Measurements from ENCODE around the gene IMPA2.

DNA sequence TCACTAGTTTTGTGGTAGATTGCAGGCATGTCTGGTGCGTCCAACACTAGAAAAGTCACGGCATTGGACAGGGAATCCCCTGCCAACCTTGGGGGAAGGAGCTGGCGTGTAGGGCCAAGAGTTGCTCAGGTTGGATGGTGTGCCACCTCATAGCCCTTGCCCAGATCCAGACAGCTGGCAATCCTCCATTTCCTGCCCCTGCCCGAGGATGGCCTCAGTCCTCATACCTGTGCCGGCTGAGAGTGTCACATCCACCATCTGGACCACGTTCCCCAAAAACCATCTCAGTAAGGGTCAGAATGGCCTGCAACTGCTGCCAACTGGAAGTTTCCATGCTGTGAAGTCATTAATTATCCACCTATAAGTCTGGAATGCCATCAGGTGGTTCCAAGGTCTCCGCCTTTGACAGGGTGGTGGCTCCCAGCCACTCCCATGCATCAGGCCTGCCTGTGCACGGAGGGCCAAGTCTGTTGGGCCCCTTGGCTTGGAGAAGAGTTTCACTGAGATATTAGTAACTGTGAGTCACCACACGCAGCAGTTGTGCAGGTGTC is 55.0 kb downstream of the IMPA2 start:
- no peak for TF ChIP-seq EZH2 (IDR thresholded peaks at IDR 0.05; ENCODE audit: insufficient read depth, poor library complexity, severe bottlenecking)
- no peak for TF ChIP-seq EZH2phosphoT487 (IDR thresholded peaks at IDR 0.05; ENCODE audit: insufficient read depth, low read depth)
